Measurements from ENCODE around the gene BCL3.

BCL3 gene

DNA sequence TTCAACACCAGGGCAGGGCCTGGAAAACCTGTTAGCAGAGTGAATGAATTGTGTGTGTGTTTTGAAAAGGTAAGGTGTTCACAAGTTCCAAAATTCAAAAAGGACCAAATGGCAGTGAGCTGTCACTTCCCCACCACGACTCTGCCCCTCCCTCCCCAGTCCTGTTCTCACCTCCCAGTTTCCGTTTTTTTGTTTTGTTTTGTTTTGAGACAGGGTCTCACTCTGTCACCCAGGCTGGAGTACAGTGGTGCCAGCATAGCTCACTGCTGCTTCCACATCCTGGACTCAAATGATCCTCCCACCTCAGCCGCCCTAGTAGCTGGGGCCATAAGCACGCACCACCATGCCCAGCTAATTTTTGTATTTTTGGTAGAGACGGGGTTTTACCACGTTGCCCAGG lies 20.3 kb upstream of the BCL3 start:
- H3K4me3 ChIP-seq (ENCODE audit: low read depth, low read length), result no peak overlapping the region
- TF ChIP-seq, protein P1, sequence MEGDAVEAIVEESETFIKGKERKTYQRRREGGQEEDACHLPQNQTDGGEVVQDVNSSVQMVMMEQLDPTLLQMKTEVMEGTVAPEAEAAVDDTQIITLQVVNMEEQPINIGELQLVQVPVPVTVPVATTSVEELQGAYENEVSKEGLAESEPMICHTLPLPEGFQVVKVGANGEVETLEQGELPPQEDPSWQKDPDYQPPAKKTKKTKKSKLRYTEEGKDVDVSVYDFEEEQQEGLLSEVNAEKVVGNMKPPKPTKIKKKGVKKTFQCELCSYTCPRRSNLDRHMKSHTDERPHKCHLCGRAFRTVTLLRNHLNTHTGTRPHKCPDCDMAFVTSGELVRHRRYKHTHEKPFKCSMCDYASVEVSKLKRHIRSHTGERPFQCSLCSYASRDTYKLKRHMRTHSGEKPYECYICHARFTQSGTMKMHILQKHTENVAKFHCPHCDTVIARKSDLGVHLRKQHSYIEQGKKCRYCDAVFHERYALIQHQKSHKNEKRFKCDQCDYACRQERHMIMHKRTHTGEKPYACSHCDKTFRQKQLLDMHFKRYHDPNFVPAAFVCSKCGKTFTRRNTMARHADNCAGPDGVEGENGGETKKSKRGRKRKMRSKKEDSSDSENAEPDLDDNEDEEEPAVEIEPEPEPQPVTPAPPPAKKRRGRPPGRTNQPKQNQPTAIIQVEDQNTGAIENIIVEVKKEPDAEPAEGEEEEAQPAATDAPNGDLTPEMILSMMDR (IDR thresholded peaks at IDR 0.05; ENCODE audit: low read depth, low read length, missing control alignments), result no peak
- no peak for DNase-seq (ENCODE audit: low read depth)

DNA sequence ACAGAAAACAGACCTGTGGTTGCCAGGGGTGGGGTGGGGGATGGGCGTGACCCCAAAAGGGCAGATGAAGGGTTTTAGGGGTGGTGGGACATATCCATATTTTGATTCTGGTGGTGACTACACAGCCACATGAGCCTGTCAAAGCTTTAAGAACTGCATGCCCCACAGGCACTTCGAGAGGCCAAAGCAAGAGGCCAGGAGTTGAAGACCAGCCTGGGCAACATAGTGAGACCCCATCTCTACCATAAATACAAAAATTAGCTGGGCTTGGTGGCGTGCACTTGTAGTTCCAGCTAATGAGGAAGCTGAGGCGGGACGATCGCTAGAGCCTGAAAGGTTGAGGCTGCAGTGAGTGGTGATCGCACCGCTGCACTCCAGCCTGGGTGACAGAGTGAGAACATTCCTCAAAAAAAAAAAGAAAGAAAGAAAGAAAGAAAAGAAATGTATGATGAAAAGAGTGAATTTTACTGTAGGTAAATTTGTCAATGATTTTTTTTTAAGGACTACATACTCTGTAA lies 18.9 kb upstream of the BCL3 start:
- H3K4me3 ChIP-seq (ENCODE audit: low read depth, low read length), result no peak overlapping the region
- TF ChIP-seq, protein P1 (IDR thresholded peaks at IDR 0.05; ENCODE audit: low read depth, low read length, missing control alignments), result no peak
- DNase-seq (ENCODE audit: low read depth), result no peak

- H3K4me3 ChIP-seq (ENCODE audit: low read depth, low read length), result no peak overlapping the region
- no peak for DNase-seq (ENCODE audit: low read depth)
- TF ChIP-seq, protein P1 (IDR thresholded peaks at IDR 0.05; ENCODE audit: low read depth, low read length, missing control alignments), result no peak
Observed at GRCh38 chr19:44731081-44731480, 17.4 kb upstream of the BCL3 start.

DNA sequence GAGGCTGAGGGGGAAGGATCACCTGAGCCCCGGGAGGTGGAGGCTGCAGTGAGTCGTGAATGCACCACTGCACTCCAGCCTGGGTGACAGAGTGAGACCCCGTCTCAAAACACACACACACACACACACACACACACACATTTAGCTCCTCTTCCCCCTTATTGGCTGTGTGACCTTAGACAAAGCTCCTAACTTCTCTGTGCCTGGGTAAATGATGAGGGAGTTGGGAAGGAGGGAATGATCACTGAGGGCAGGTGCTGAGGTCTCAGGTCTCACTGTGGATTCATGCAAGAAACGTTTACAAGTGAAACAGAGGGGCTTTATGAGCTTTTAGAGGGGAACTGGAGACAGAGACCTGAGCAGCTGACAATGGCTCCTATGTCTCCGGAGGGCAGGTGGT lies 16.9 kb upstream of the BCL3 start:
- H3K4me3 ChIP-seq (ENCODE audit: low read depth, low read length), result no peak overlapping the region
- TF ChIP-seq, protein P1 (IDR thresholded peaks at IDR 0.05; ENCODE audit: low read depth, low read length, missing control alignments), result no peak
- DNase-seq (ENCODE audit: low read depth), result no peak

DNA sequence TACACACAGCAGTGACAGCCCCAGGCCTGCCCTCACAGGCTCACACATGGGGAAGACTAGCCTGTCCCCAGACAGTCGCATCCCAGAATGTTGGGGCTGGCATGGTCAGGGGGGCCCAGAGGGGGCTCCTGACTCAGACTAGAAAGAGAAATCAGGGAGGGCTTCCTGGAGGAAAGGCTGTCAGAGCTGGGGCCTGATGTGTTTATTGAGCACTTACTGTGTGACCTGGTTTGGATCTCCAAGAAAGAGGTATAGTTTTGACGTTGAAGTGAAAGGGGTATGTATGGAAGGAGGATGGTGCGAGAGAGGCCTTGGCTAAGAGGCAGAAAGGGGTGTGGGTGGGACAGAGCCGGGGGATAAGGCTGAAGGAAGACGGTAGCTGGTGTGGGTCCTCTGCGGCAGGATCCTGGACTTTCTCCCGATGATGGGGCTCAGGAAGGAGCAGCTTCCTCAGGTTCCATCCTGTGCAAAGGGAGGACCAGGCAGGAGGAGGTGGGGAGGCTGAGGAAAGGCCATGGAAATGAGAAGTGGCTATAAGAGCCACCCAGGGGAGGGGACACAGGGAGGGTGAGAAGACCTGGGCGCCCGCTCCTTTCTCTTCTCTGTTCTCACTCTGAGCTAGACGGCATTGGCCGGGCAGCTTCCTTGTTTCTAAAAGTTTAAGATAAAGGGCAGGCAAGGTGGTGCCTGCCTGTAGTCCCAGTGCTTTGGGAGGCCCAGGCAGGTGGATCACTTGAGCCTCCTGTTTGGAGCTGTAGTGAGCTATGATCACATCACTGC lies 16.1 kb upstream of the BCL3 start:
- DNase-seq (ENCODE audit: low read depth), result no peak
- TF ChIP-seq, protein P1 (IDR thresholded peaks at IDR 0.05; ENCODE audit: low read depth, low read length, missing control alignments), result no peak
- H3K4me3 ChIP-seq (ENCODE audit: low read depth, low read length), result no peak overlapping the region

- TF ChIP-seq, protein P1 (IDR thresholded peaks at IDR 0.05; ENCODE audit: low read depth, low read length, missing control alignments), result no peak
- H3K4me3 ChIP-seq (ENCODE audit: low read depth, low read length), result no peak overlapping the region
- DNase-seq (ENCODE audit: low read depth), result no peak
Observed at GRCh38 chr19:44734357-44734756, 14.2 kb upstream of the BCL3 start.

DNA sequence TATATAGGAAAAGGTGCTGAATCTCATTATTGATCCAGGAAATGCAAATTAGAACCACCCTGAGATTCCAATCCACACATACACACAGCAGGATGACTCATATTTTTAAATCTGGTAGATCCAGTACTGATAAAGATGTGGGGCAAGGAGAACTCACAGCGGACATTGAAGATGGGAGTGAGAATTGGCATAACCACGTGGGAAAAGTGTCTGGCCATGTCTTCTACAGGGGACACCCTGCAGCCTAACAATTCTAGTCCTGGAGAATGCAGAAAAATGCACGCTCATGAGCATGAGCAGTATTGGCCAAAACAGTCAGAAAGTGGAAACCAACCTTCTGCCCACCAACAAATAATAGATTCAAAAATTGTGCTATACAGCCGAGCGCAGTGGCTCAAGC lies 13.5 kb upstream of the BCL3 start:
- TF ChIP-seq, protein P1 (IDR thresholded peaks at IDR 0.05; ENCODE audit: low read depth, low read length, missing control alignments), result no peak
- no peak overlapping the region for H3K4me3 ChIP-seq (ENCODE audit: low read depth, low read length)
- no peak for DNase-seq (ENCODE audit: low read depth)
